B cell (primary cell): ENCODE measurements around the gene LARGE1. TPM values are rescaled to one million over a fixed set of nuclear protein-coding genes. Genes with fewer than 3 reads are reported as not detected.
A peak's percentile ranks its signal among the peaks of the same experiment; 100 is the strongest.

Experiments used
- ATAC-seq: fragments of 200-7000 bp; cut with Tn5 transposase; one replicate; pipeline ENCODE4 v1.10.0; 2021; ENCODE audit warnings: low read depth, mild to moderate bottlenecking, moderate number of reproducible peaks, moderate library complexity
- CTCF ChIA-PET: fragments of 350-600 bp; sonication (Branson Sonifier 250); formaldehyde crosslinking; loops from one replicate; lab custom pipeline; 2021; ENCODE audit warnings: antibody characterized with exemption, inconsistent platforms; lab: Charles Lee
- POLR2A ChIA-PET: fragments of 350-600 bp; sonication (Branson Sonifier 250); formaldehyde crosslinking; loops from one replicate; lab custom pipeline; 2021; ENCODE audit warnings: antibody characterized with exemption; lab: Charles Lee
- DNase-seq: peaks from one replicate; pipeline ENCODE4 v3.0.0; 2013
- H2AFZ ChIP-seq: 2 replicates; pipeline ENCODE4 v1.6.1; 2012; ENCODE audit warnings: mild to moderate bottlenecking, low read depth, low read length; ENCODE audit not compliant: insufficient read depth, poor library complexity, severe bottlenecking
- H3K27ac ChIP-seq, 2 donors: 1 replicate in 1 of 2; 2 replicates in 1 of 2; pipeline ENCODE4 v1.5.1; 2012 to 2013; ENCODE audit warnings: low read length in 2 of 2, mild to moderate bottlenecking in 2 of 2, moderate library complexity in 1 of 2
- H3K27me3 ChIP-seq, 4 experiments: fragments of 200-600 bp in 1 of 4; sonication (generic) in 1 of 4; replicated peaks in 1 of 4; 1 replicate in 2 of 4; 2 replicates in 2 of 4; pipeline versions ENCODE4 v1.6.1 to v1.7.0; 2013 to 2016; ENCODE audit warnings: low read length in 3 of 4, mild to moderate bottlenecking in 2 of 4, mixed read lengths in 1 of 4, moderate library complexity in 1 of 4; ENCODE audit not compliant: insufficient read depth in 4 of 4, control insufficient read depth in 3 of 4; ENCODE audit errors: control extremely low read depth in 1 of 4
- H3K36me3 ChIP-seq, 2 experiments: replicated peaks in 1 of 2; 1 replicate in 1 of 2; 2 replicates in 1 of 2; pipeline versions ENCODE4 v1.6.1 to v1.7.1; 2013; ENCODE audit warnings: low read length in 1 of 2; ENCODE audit not compliant: insufficient read depth in 2 of 2, control insufficient read depth in 1 of 2; ENCODE audit errors: control extremely low read depth in 1 of 2, extremely low read depth in 1 of 2
- H3K4me1 ChIP-seq, 2 donors: fragments of 200-600 bp in 1 of 2; sonication (generic) in 1 of 2; 1 replicate in 1 of 2; 2 replicates in 1 of 2; pipeline versions ENCODE4 v1.5.1 to v1.6.1; 2013 to 2017; ENCODE audit warnings: low read length in 2 of 2; ENCODE audit not compliant: control insufficient read depth in 2 of 2, insufficient read depth in 2 of 2
- H3K4me2 ChIP-seq: replicated peaks from 2 replicates; pipeline ENCODE3; 2012; ENCODE audit warnings: mild to moderate bottlenecking, low read depth, low read length; ENCODE audit not compliant: poor library complexity, severe bottlenecking
- H3K4me3 ChIP-seq, 5 experiments: fragments of 200-600 bp in 1 of 5; sonication (generic) in 1 of 5; 1 replicate in 3 of 5; 2 replicates in 2 of 5; pipeline versions ENCODE4 v1.5.1 to v1.7.0; 2011 to 2016; ENCODE audit warnings: low read length in 4 of 5, mild to moderate bottlenecking in 4 of 5, low read depth in 2 of 5, control low read depth in 1 of 5, moderate library complexity in 1 of 5; ENCODE audit not compliant: insufficient read depth in 1 of 5; ENCODE audit errors: control extremely low read depth in 1 of 5, extremely low read depth in 1 of 5
- H3K79me2 ChIP-seq: fragments of 200-600 bp; sonication (generic); one replicate; pipeline ENCODE4 v1.6.0; 2016; ENCODE audit warnings: low read length; ENCODE audit not compliant: control insufficient read depth, insufficient read depth
- H3K9ac ChIP-seq: fragments of 200-600 bp; sonication (generic); 2 replicates; pipeline ENCODE4 v1.6.1; 2017; ENCODE audit warnings: mild to moderate bottlenecking, low read length, moderate library complexity
- H3K9me3 ChIP-seq, 3 donors: one replicate each; pipeline versions ENCODE4 v1.6.1 to v1.7.1; 2013; ENCODE audit warnings: low read length in 2 of 3; ENCODE audit not compliant: control insufficient read depth in 2 of 3, insufficient read depth in 1 of 3; ENCODE audit errors: control extremely low read depth in 1 of 3
- H4K20me1 ChIP-seq: 2 replicates; pipeline ENCODE4 v1.6.0; 2012; ENCODE audit warnings: mild to moderate bottlenecking, low read length; ENCODE audit not compliant: insufficient read depth, control insufficient read depth, poor library complexity, severe bottlenecking
- H3K27ac Mint-ChIP-seq: one replicate; pipeline ENCODE4 v1.8.0; 2021; ENCODE audit warnings: mixed read lengths
- H3K27me3 Mint-ChIP-seq: one replicate; pipeline ENCODE4 v1.8.0; 2021; ENCODE audit warnings: mixed read lengths
- H3K4me1 Mint-ChIP-seq: one replicate; pipeline ENCODE4 v1.8.0; 2021; ENCODE audit warnings: mixed read lengths
- H3K4me3 Mint-ChIP-seq: one replicate; pipeline ENCODE4 v1.8.0; 2021; ENCODE audit warnings: mixed read lengths
- H3K9me3 Mint-ChIP-seq: one replicate; pipeline ENCODE4 v1.8.0; 2022; ENCODE audit warnings: mixed read lengths; ENCODE audit not compliant: insufficient read depth
- EZH2 ChIP-seq: IDR thresholded peaks from 2 replicates; pipeline ENCODE4 v1.6.1; 2012; ENCODE audit warnings: borderline replicate concordance, low read depth, mild to moderate bottlenecking, moderate library complexity, low read length; ENCODE audit not compliant: insufficient read depth, poor library complexity, severe bottlenecking
- WGBS: methylation state at CpG from one replicate; pipeline ENCODE4 v1.1.5; 2013; ENCODE audit warnings: missing lambda C conversion rate; ENCODE audit not compliant: insufficient coverage; 5-methylcytosine and 5-hydroxymethylcytosine counted together
- intact Hi-C: fragments of 100-400 bp; cut with micrococcal nuclease; formaldehyde crosslinking; loops from one replicate; pipeline ENCODE4 v1.10.0; 2022
- polyA plus RNA-seq: library from polyadenylated mRNA; depleted of rRNA; stranded (reverse); fragments of >200 nt; gene quantifications from 2 replicates; pipeline ENCODE4 v1.2.3, GENCODE V29; 2012
- total RNA-seq, 2 donors: library from RNA; stranded (reverse); fragments of 120-200 nt in 1 of 2; gene quantifications; 1 replicate in 1 of 2; 2 replicates in 1 of 2; pipeline versions ENCODE4 v1.2.3 to v1.2.4, GENCODE V29; 2013 to 2022
- TF ChIP-seq, protein P1 (sequence below): fragments of 200-600 bp; IDR thresholded peaks from one replicate; pipeline ENCODE4 v1.8.0; 2022; ENCODE audit warnings: antibody characterized with exemption, mild to moderate bottlenecking

Gene LARGE1
- total and polyA plus RNA-seq, 2 donors (not counting 1 experiment from before 2014, with no cell fraction given), result 20.7 to 82.0 TPM

DNA sequence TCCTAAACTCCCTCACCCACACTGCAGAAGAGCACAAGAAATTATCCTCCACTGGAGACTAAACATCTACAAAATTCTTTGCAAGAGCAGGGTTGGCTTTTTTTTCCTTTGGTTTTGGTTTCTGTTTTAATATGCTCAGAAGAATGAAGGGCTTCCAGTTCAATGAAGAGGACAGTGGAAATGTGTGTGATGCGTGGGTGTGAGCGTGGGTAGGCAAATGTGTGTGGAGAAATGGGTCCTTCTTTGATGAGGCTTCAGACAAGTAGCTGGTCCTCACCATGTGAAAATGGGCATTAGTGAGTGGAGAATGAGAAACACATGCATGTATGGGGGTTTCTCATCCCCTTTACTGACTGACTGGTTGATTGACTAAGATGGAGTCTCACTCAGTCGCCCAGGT is 598.8 kb downstream of the LARGE1 start:
- H4K20me1 ChIP-seq, result no peaks in the 10 kb centered on the region
- TF ChIP-seq EZH2, result no peak
- TF ChIP-seq, protein P1, sequence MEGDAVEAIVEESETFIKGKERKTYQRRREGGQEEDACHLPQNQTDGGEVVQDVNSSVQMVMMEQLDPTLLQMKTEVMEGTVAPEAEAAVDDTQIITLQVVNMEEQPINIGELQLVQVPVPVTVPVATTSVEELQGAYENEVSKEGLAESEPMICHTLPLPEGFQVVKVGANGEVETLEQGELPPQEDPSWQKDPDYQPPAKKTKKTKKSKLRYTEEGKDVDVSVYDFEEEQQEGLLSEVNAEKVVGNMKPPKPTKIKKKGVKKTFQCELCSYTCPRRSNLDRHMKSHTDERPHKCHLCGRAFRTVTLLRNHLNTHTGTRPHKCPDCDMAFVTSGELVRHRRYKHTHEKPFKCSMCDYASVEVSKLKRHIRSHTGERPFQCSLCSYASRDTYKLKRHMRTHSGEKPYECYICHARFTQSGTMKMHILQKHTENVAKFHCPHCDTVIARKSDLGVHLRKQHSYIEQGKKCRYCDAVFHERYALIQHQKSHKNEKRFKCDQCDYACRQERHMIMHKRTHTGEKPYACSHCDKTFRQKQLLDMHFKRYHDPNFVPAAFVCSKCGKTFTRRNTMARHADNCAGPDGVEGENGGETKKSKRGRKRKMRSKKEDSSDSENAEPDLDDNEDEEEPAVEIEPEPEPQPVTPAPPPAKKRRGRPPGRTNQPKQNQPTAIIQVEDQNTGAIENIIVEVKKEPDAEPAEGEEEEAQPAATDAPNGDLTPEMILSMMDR, result no peak
- ChIA-PET POLR2A (no interaction called here), CTCF (interaction anchor here (1.2 to 1.9 kb wide), 2 partner anchors 19 to 303 kb away, joined by 3 to 7 read pairs; no protein-coding TSS in a partner anchor)
- no peaks in the 10 kb centered on the region for H3K79me2 ChIP-seq
- Mint-ChIP-seq H3K4me1 (peaks cover 58% of the 10 kb centered on the region), H3K27ac (peak overlapping the region; percentile 3), H3K4me3 (peak overlapping the region; percentile 31), H3K27me3 (no peaks in the 10 kb centered on the region), H3K9me3 (no peaks in the 10 kb centered on the region)
- peak overlapping the region; percentile 1 for H2AFZ ChIP-seq
- no peak for ATAC-seq
- no peak overlapping the region for H3K27ac ChIP-seq
- no peak overlapping the region for H3K9ac ChIP-seq
- WGBS, result 78% methylated on average over 3 of the region's 3 CpGs
- H3K4me3 ChIP-seq, result no peak overlapping the region
- H3K4me1 ChIP-seq, result peaks cover 35 to 38% of the 10 kb centered on the region in 2 donors
- intact Hi-C loops, result loop anchor here (10.0 kb wide), 1 partner anchor 47 kb away; no protein-coding TSS in a partner anchor
- no peaks in the 10 kb centered on the region for H3K9me3 ChIP-seq
- H3K4me2 ChIP-seq, result peak overlapping the region; percentile 44
- H3K27me3 ChIP-seq, result no peaks in the 10 kb centered on the region
- no peak for DNase-seq
- no peaks in the 10 kb centered on the region for H3K36me3 ChIP-seq

DNA sequence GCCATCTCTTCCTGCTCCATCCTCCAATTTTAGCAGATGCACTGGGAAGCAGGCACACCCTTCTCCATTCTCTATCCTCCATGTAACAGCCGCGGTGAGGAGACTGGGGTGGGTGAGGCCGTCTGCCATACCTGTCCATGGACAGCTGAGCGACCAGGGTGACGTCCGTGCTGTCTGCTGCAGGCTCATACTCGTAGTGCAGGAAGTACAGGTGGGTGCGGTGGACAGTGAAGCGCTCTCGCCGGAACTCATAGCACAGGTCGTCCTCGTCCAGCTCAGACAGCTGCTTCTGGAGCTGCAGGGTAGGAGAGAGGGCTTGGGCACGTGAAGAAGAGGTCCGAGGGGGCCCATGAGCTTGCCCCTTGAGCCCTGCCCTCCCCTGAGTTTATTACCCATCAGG is 604.3 kb downstream of the LARGE1 start:
- Histone ChIP-seq H3K4me1 (peaks cover 4 to 12% of the 10 kb centered on the region in 2 donors), H3K9me3 (no peaks in the 10 kb centered on the region), H3K79me2 (no peaks in the 10 kb centered on the region), H3K9ac (no peak overlapping the region), H3K4me3 (no peak overlapping the region), H3K27me3 (no peaks in the 10 kb centered on the region), H3K4me2 (no peak overlapping the region), H3K27ac (no peak overlapping the region), H3K36me3 (peaks cover 0 to 25% of the 10 kb centered on the region in 2 experiments), H2AFZ (no peak overlapping the region), H4K20me1 (no peaks in the 10 kb centered on the region)
- DNase-seq (no peak), ATAC-seq (no peak)
- WGBS, result 77% methylated on average over 8 of the region's 15 CpGs
- POLR2A ChIA-PET, result no interaction called here
- TF ChIP-seq, protein P1, result no peak
- TF ChIP-seq EZH2, result no peak
- Mint-ChIP-seq H3K27ac (no peak overlapping the region), H3K9me3 (no peaks in the 10 kb centered on the region), H3K4me1 (peaks cover 22% of the 10 kb centered on the region), H3K4me3 (no peak overlapping the region), H3K27me3 (no peaks in the 10 kb centered on the region)
- CTCF ChIA-PET, result interaction anchor here (0.7 to 2.0 kb wide), 4 partner anchors 11 to 253 kb away, joined by 3 to 9 read pairs (median 6); no protein-coding TSS in a partner anchor
- intact Hi-C loops, result no loop called here
